ENCODE results near the gene HFE. TPM values are rescaled to one million over a fixed set of nuclear protein-coding genes. Genes with fewer than 3 reads are reported as not detected.
"Not testable (repeated sequence)": the region's sequence is repeated elsewhere in the genome, so short reads cannot be mapped to it uniquely, and the experiment has no call there.

The HFE gene
- total and polyA plus RNA-seq, 8 donors, result 10.3 to 13.5 (median 12.2) TPM

- Histone ChIP-seq H3K4me3 (peak overlapping the region; percentile 47 to 54), H3K9me3 (no peaks in the 10 kb centered on the region), H3K36me3 (no peaks in the 10 kb centered on the region), H3K4me1 (peaks cover 0 to 33% of the 10 kb centered on the region in 2 donors), H3K27ac (peak overlapping the region; percentile 95 to 96), H3K27me3 (no peaks in the 10 kb centered on the region)
- TF ChIP-seq, protein P1, sequence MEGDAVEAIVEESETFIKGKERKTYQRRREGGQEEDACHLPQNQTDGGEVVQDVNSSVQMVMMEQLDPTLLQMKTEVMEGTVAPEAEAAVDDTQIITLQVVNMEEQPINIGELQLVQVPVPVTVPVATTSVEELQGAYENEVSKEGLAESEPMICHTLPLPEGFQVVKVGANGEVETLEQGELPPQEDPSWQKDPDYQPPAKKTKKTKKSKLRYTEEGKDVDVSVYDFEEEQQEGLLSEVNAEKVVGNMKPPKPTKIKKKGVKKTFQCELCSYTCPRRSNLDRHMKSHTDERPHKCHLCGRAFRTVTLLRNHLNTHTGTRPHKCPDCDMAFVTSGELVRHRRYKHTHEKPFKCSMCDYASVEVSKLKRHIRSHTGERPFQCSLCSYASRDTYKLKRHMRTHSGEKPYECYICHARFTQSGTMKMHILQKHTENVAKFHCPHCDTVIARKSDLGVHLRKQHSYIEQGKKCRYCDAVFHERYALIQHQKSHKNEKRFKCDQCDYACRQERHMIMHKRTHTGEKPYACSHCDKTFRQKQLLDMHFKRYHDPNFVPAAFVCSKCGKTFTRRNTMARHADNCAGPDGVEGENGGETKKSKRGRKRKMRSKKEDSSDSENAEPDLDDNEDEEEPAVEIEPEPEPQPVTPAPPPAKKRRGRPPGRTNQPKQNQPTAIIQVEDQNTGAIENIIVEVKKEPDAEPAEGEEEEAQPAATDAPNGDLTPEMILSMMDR (IDR thresholded peaks at IDR 0.05), result no peak
- intact Hi-C loops (cut with DNase I), result no loop called here
- DNase-seq (peak; percentile 94 to 97 (median 95)), ATAC-seq (peak; percentile 91)
These were observed 31.3 kb upstream of the HFE start for GRCh38 chr6:26055719-26056582.

DNA sequence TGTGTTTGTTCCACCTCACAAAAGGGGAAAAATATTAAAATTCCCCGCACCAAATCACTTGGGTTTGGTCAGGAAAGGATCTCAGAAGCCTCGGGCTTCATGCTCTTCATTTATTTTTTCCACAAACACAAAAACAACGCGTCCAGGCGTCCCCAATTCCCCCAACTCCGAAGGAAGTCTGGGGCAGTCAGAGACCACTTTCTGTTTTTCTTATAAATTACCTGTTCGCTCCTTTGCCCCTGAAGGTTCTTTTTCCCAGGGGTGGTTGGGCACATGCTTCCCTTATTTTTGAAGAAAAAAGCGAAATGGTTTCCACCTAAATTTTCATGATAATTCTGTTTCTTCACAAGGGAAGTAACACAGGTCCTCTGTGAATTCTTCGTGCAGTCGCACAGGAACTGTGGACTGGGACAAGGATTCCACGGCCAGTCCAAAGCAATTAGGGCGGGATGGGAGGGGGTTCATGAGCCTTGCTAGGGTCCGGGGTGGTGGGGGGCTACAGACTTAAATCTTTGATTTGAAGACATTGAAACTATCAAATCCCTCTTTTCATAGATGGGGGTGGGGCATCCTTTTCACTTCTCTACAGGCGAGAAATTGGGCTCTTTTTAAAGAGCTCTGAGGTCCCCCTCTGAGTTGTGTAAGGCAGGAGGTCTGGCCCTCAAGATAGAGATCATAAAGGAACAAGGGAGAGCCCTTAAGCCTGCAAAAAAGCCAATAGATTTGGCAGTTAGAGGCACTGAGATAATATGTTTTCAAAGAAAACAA lies 30.5 kb upstream of the HFE start:
- ATAC-seq (peak; percentile 12), DNase-seq (peak in 3 of 4 donors; percentile 38 to 68 (median 68))
- H3K27ac ChIP-seq, result peak overlapping the region; percentile 95 to 96
- intact Hi-C loops (cut with DNase I), result no loop called here
- no peaks in the 10 kb centered on the region for H3K27me3 ChIP-seq
- TF ChIP-seq, protein P1 (IDR thresholded peaks at IDR 0.05), result no peak
- peak overlapping the region; percentile 47 to 54 for H3K4me3 ChIP-seq
- H3K36me3 ChIP-seq, result no peaks in the 10 kb centered on the region
- no peaks in the 10 kb centered on the region for H3K9me3 ChIP-seq
- H3K4me1 ChIP-seq, result peaks cover 0 to 33% of the 10 kb centered on the region in 2 donors

GRCh38 chr6:26057899-26058298 lies 29.3 kb upstream of the HFE start:
- DNase-seq (no peak), ATAC-seq (no peak)
- Histone ChIP-seq H3K9me3 (no peaks in the 10 kb centered on the region), H3K4me3 (no peak overlapping the region), H3K4me1 (peaks cover 0 to 33% of the 10 kb centered on the region in 2 donors), H3K36me3 (no peaks in the 10 kb centered on the region), H3K27ac (no peak overlapping the region), H3K27me3 (no peaks in the 10 kb centered on the region)
- intact Hi-C loops (cut with DNase I), result no loop called here
- TF ChIP-seq, protein P1 (IDR thresholded peaks at IDR 0.05), result no peak

GRCh38 chr6:26058477-26059033 lies 28.7 kb upstream of the HFE start:
- H3K4me3 ChIP-seq; H3K27me3 ChIP-seq; DNase-seq; ATAC-seq; intact Hi-C loops (cut with DNase I); H3K9me3 ChIP-seq; H3K36me3 ChIP-seq; H3K27ac ChIP-seq: not testable (repeated sequence)
- H3K4me1 ChIP-seq, result peaks cover 0 to 33% of the 10 kb centered on the region in 2 donors

GRCh38 chr6:26059941-26060340 lies 27.3 kb upstream of the HFE start:
- Histone ChIP-seq H3K27me3 (no peaks in the 10 kb centered on the region), H3K4me3 (no peak overlapping the region), H3K4me1 (peaks cover 0 to 19% of the 10 kb centered on the region in 2 donors), H3K9me3 (no peaks in the 10 kb centered on the region), H3K36me3 (no peaks in the 10 kb centered on the region), H3K27ac (no peak overlapping the region)
- TF ChIP-seq, protein P1 (IDR thresholded peaks at IDR 0.05), result no peak
- DNase-seq, result no peak
- intact Hi-C loops (cut with DNase I), result loop anchor here in 1 of 2 donors (5.0 kb wide), 1 partner anchor 37 kb away; no protein-coding TSS in a partner anchor
- ATAC-seq, result no peak

All from left lung (tissue), 10 donors.